GM19193 (cell line): Measurements from ENCODE around the gene ULK3.

Experiments
- POLR2A ChIP-seq: IDR thresholded peaks from 4 replicates; pipeline ENCODE4 v1.6.1; 2011; ENCODE audit not compliant: insufficient read depth, insufficient read length; ENCODE audit errors: extremely low read depth

Gene ULK3

DNA sequence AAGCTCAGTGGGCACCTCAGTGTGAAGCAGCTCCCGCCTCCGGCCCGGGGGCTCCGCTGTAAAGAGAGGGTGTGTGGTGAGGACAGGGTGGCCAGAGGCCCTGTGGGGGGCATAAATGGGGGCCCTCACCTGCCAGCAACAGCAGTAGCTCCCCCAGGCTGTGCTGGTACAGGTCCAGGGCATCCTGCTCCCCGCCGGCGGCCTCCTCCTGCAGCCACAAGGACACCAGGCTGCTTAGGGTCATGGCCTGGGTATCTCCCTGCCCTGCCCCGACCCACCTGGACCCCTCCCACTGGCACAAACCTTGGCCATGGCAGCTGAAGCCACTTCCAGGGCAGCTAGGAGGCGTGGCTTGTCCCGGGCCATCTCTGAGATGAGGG, 4.8 kb downstream of the ULK3 start:
- no peak for TF ChIP-seq POLR2A

- no peak for TF ChIP-seq POLR2A
Observed at GRCh38 chr15:74837482-74838136, 5.3 kb downstream of the ULK3 start.

DNA sequence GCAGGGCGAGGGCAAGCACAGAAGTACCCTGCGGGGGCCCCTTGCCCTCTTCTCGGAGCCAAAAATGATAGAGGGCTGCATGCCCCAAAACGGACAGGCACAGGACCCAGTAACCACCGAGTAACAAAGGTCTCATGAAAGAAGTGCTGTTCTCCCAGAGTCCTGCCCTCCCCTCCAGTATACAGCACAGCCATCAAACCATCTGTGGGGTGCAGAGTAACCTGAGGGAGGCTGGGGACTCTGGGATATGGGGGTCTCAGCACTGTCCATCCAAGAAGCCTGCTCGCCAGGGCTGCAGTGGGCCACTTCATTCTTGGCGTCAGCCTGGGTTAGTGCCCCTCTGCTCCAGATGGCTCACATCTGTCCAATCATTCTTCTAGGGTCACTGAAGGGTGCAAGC, 6.1 kb downstream of the ULK3 start:
- TF ChIP-seq POLR2A: no peak

GRCh38 chr15:74835312-74835823, 7.6 kb downstream of the ULK3 start:
- TF ChIP-seq POLR2A: no peak

- no peak for TF ChIP-seq POLR2A
Observed at GRCh38 chr15:74833376-74834107, 9.4 kb downstream of the ULK3 start.

DNA sequence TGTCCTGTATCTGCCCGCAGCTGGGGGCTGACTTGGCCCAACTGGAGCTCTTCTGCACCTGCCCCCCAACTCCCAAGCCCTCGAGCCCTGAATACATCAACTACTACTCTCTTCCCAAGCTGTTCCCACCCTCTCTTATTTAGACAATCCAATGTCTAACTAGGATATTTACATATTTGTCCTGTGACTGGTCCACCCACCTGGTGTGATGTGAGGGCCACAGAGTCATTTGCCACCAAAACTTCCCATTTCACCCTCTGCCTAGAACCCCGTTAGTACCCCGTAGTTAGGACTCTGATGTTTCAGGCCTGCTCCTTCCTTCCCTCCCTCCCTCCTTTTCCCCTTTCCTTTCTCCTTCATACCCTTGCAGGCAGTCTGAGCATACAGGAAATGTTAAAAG, 10.1 kb downstream of the ULK3 start:
- no peak for TF ChIP-seq POLR2A

- TF ChIP-seq POLR2A: no peak
Observed at GRCh38 chr15:74831813-74832495, 11.0 kb downstream of the ULK3 start.

DNA sequence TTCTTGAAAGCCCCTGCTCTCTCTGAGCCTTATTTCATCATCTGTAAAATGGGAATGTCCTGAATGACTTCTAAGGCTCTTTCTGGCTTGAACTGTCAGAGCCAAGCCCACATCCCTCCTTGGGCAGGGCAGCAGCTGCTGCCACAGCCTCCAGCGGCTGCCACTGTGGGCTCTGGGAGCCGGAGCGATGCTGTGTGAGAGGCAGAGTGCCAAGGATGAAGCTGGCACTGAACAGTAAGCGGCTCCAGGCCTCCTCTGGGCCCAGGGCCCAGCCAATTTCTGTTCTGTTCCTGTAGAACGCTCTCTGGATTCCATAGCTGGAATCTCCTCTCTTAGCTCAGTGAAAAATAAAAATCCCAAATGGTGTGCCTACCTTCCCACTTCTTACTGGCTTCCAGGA, 12.1 kb downstream of the ULK3 start:
- no peak for TF ChIP-seq POLR2A

DNA sequence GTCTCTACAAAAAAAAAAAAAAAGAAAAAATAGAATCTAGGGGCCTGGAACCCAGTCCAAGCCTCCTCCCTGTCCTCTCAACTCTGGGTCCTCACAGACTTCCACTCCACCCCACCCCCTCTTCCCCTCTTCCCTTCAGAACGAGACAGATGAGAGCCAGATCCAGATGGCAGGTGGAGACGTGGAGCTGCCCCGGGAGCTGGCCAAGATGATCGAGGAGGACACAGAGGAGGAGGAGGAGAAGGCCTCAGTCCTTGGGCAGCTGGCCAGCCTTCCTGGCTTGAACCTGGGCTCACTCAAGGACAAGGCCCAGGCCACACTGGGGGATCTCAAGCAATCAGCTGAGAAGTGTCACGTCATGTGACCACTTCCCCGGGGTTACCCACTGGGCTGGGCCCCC, 13.0 kb downstream of the ULK3 start:
- no peak for TF ChIP-seq POLR2A

DNA sequence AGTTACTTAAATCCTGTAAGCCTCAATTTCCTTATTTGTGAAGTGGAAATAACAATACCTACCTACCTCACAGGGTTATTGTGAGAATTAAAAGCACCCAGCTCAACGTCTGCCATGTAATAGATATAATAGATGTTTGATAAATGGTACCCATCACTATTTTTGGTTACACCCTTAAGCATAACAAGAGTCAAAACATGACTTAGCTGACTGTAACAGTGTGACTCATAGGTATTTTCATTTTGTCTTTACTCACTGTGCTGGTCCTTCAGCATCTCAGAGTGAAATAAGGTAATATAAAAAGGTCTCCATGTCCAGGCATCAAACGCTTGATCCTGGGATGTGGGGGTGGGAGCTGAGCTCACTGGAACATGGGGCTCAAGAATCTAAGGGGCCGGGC, 13.5 kb downstream of the ULK3 start:
- no peak for TF ChIP-seq POLR2A

DNA sequence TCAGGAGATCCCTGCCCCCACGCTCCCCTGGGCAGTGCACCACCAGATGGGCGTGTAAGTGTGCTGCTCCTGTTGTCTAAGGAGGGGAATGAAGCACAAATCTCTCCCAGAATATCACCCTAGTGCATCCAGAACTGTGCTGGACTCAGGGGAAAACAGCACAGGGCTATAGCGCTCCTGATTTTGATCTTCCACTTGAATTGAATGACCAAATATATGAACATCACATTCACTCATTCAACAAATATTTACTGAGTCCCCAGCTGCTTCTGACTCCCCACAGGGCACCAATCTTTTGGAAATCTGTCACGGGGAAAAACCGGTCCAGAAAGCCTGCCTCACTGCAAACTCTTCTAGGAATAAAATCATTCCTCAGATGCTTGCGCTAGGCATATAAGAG, 14.1 kb downstream of the ULK3 start:
- TF ChIP-seq POLR2A: no peak

GRCh38 chr15:74827614-74828013, 15.3 kb downstream of the ULK3 start:
- no peak for TF ChIP-seq POLR2A

DNA sequence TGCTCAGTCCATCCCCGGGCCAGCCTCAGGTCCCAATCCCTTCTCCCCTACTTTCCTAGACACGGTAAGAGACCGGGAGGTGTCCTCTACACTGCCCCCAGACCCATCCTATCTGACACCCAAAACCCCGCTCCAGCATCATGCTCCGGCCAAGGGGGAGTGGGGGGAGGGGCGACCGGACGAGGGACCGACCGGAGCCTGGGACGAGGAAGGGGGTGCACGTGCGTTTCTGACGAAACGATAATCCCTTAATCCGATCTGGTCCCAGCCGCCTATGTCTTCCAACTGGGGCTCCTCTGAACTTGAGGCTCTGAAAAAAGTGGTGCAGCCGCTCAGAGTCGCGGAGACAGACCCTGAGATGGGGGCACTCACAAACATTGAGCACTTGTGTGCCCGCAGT, 16.0 kb downstream of the ULK3 start:
- TF ChIP-seq POLR2A: no peak

GRCh38 chr15:74826364-74826819, 16.6 kb downstream of the ULK3 start, which contains the start of gene CPLX3:
Gene CPLX3, plus strand, starts transcription at chr15:74826627. Its CDS starts 77 bp downstream, at chr15:74826704.
- no peak for TF ChIP-seq POLR2A

DNA sequence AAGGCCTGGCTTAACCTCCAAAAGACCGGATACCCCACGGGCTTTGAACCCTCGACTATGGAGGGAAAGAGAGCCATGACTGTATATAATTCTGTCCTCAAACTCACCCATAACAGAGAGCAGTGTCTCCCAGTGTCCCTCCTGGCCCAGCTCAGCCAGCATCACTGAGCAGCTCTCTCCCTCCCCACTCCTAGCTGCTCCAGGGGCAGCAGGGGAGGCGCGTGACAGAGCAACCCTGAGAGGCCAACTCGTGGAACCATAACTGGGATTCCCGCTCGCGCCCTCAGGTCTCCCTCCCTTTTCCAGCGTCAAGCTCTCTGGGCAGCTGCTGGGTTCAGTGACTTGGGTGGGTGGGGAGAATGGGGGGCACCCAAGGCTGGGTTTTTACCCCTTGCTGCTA, 17.1 kb downstream of the ULK3 start:
- TF ChIP-seq POLR2A: no peak

GRCh38 chr15:74824976-74825375, 18.0 kb downstream of the ULK3 start:
- TF ChIP-seq POLR2A: no peak

DNA sequence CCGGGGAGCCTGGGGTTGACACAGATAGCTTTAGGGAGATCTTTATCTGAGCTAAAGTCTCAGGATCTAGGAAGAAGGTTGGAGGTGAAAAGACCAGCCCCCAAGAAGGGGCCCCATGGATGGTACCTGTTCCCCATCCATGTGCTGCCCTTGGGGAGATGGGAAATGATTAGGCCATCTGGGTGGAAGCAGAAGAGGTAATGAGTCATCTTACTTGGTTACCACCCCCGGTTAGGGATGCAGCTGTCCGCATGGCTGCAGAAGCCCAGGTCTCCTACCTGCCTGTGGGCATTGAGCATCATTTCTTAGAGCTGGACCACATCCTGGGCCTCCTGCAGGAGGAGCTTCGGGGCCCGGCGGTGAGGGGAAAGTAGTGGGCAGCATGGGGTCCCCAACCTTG, 19.6 kb downstream of the ULK3 start:
- TF ChIP-seq POLR2A: no peak

- TF ChIP-seq POLR2A: no peak
Observed at GRCh38 chr15:74822233-74822632, 20.7 kb downstream of the ULK3 start.
